ENCODE measurements around the gene ZNF865.

The ZNF865 gene

DNA sequence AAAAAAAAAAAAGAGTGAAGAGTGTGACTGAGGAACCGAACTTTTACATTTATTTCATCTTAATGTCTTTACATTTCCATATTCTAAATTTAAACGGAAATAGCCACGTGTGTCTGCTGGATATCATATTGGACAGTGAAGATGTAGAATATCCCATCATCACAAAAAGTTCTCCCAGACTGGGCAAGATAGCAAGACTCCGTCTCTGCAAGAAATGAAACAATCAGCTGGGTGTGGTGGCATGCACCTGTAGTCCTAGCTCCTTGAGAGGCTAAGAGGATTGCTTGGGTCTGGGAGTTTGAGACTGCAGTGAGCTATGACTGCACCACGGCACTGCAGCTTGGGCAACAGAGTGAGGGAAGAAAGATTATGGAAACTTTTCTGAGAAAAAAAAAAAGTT lies 28.7 kb upstream of the ZNF865 start:
- peaks cover 32% of the 10 kb centered on the region for H3K4me1 Mint-ChIP-seq
- peak overlapping the region; percentile 88 for H3K27ac Mint-ChIP-seq
- H3K27me3 Mint-ChIP-seq (ENCODE audit: low read depth, poor library complexity) = peaks cover 7% of the 10 kb centered on the region
- TF ChIP-seq, protein P1, sequence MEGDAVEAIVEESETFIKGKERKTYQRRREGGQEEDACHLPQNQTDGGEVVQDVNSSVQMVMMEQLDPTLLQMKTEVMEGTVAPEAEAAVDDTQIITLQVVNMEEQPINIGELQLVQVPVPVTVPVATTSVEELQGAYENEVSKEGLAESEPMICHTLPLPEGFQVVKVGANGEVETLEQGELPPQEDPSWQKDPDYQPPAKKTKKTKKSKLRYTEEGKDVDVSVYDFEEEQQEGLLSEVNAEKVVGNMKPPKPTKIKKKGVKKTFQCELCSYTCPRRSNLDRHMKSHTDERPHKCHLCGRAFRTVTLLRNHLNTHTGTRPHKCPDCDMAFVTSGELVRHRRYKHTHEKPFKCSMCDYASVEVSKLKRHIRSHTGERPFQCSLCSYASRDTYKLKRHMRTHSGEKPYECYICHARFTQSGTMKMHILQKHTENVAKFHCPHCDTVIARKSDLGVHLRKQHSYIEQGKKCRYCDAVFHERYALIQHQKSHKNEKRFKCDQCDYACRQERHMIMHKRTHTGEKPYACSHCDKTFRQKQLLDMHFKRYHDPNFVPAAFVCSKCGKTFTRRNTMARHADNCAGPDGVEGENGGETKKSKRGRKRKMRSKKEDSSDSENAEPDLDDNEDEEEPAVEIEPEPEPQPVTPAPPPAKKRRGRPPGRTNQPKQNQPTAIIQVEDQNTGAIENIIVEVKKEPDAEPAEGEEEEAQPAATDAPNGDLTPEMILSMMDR (IDR thresholded peaks at IDR 0.05) = no peak
- peaks cover 29% of the 10 kb centered on the region for H3K36me3 Mint-ChIP-seq (ENCODE audit: low read depth)
- DNase-seq = no peak
- no peaks in the 10 kb centered on the region for H3K9me3 Mint-ChIP-seq
- H3K4me3 Mint-ChIP-seq = peak overlapping the region; percentile 76

DNA sequence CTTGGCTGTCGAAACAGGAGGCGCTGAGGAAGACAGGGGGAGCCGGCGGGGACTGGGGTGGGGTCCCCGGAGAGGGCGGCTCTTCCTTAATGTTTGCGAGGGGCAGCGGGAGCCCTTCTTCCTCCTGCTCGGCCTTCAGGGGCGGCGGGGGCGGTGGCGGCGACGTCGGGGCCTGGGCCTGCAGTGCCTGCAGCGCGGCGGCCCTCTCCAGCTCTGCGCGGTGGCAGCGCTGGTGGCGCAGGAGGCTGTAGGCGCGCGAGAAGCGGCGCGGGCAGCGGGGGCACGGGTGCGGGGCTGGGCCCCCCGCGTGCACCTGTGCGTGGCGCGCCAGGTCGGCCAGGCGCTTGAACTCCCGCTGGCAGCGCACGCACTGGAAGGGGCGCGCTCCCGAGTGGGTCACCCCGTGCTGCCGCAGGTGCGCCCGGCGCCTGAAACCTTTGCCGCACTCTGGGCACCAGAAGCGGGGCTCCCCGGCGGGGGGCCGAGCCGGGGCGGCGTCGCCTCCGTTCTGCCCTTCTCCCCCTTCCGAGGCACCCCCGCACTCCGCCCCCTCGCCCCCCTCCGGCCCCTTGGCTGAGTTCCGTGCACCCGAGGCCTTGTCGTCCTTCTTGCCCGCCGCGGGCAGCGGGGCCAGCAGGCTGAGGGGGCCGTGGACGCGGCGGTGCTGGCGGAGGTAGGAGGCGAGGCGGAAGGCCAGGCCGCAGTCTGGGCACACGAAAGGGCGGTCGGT lies 27.3 kb upstream of the ZNF865 start:
- Mint-ChIP-seq H3K36me3 (ENCODE audit: low read depth) (peaks cover 29% of the 10 kb centered on the region), H3K27me3 (ENCODE audit: low read depth, poor library complexity) (no peaks in the 10 kb centered on the region), H3K4me3 (no peak overlapping the region), H3K9me3 (no peaks in the 10 kb centered on the region), H3K27ac (no peak overlapping the region), H3K4me1 (peaks cover 30% of the 10 kb centered on the region)
- TF ChIP-seq, protein P1 (IDR thresholded peaks at IDR 0.05) = no peak
- no peak for DNase-seq

DNA sequence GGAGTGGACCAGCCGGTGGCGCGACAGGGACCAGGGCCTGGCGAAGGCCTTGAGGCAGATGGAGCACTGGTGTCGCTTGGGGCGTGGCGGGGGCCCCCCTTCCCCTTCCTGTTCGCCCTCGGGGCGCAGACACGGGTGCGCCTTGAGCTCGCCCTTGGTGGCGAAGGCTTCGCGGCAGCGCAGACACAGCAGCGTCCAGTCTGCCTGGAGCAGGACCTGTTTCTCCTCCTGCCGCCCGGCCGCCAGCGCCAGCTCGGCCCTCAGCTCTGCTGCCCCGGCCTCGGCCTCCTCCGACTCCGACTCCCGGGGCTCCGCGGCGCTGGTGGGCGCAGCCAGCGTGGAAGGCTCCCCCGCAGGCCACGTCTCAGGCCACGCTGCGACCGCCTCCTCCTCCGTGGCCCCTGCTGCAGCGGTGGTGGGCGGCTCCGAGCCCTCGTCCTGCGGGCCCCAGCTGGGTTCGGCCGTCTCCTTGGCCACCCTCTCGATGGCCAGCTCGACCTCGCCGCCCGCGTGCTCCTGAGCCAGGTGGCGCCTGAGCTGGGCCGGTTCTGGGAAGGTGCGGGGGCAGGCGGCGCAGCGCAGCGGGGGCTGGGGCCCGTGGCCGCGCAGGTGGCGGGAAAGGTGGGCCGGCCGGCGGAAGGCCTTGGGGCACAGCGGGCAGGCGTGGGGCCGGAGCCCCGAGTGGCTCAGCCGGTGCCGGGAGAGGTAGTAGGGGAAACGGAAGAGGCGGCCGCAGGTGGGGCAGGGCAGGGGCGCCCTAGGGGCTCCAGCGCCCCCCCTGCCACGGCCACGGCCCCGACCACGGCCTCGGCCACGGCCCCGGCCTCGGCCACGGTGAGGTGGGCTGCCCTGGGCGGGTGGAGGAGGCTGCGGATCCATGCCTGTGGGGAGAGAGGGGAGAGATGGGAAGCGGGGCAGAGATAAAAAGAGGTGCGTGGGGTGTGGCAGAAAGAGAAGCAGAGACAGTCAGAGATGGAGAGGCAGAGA lies 26.4 kb upstream of the ZNF865 start:
- TF ChIP-seq, protein P1 (IDR thresholded peaks at IDR 0.05) = no peak
- H3K27me3 Mint-ChIP-seq (ENCODE audit: low read depth, poor library complexity) = no peaks in the 10 kb centered on the region
- peaks cover 30% of the 10 kb centered on the region for H3K4me1 Mint-ChIP-seq
- H3K36me3 Mint-ChIP-seq (ENCODE audit: low read depth) = peaks cover 29% of the 10 kb centered on the region
- no peak for DNase-seq
- peak overlapping the region; percentile 95 for H3K4me3 Mint-ChIP-seq
- peak overlapping the region; percentile 83 for H3K27ac Mint-ChIP-seq
- H3K9me3 Mint-ChIP-seq = no peaks in the 10 kb centered on the region

DNA sequence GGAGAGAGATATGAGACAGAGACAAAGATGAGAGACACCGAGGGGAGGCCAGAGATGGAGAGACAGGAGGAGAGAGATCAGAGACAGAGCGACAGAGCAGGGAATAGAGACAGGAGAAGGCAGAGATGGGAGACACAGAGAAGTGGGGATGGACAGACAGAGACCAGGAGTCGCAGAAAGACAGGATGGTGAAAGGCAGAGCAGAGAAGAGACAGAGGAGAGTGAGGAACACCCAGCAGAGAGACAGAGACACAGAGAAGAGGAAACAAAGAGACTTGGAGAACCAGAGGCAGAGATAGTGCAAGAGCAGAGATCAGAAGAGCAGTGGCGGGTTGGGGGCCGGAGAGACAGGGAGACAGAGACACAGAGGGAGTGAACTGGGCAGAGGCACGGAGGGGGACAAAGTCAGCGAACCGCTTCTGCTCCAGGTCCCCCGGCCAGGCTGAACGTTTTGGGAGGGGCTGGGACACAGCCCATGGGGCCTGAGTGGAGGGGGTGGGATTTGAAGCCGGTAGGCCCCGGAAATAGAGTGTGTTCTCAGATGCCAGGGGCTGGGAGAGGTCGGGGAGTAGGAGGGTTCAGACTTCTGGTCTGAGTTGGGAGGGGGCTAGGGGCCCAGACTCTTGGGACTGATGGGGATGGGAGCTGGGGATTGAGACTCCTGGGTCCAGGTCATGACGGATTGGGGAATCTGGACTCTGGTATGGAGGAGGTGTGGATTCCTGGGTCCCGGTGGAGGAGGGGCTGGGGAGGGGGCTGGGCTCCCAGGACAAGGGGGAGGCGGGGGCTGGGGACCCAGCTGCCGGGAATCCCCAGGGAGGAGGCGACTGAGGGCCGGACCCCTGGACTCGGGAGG lies 25.5 kb upstream of the ZNF865 start:
- Mint-ChIP-seq H3K36me3 (ENCODE audit: low read depth) (peaks cover 27% of the 10 kb centered on the region), H3K9me3 (no peaks in the 10 kb centered on the region), H3K4me1 (peaks cover 37% of the 10 kb centered on the region), H3K4me3 (peak overlapping the region; percentile 95), H3K27me3 (ENCODE audit: low read depth, poor library complexity) (no peaks in the 10 kb centered on the region), H3K27ac (peak overlapping the region; percentile 83)
- TF ChIP-seq, protein P1 (IDR thresholded peaks at IDR 0.05) = no peak
- peak; percentile 56 for DNase-seq

DNA sequence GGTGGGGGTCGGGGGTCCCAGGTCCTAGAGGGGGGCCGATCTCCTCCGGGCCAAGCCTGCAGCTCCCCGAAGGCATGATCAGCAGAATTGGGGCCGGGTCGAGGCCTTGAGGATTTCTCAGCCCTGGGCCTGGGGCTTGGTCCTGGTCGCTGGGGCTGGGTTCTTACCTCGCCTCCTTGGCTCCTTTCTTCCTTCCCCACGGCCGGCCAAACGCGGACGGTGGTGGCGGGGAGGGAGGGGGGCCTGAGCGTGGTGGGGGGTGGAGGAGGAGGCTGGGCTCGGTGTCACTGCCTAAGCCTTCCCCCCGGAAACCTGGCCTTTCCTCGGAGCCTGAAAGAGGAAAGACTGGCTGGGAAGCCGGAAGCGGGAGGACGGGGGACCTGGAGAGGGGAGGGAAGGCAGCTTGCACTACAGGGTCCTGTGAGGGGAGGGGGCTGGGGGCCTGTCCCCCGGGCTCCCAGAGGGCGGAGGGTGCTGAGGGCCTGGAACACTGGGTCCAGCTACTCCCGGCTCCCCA lies 24.8 kb upstream of the ZNF865 start, which contains the start of gene ZNF579:
ZNF579 (minus strand) TSS at position 221 of the 517 bp plus-strand sequence. CDS start 1,209 bp downstream, outside the sequence.
- H3K4me3 Mint-ChIP-seq = peak within 1 kb of the TSS; percentile 95
- H3K36me3 Mint-ChIP-seq (ENCODE audit: low read depth) = peaks cover 20% of the 10 kb centered on the region
- no peaks in the 10 kb centered on the region for H3K27me3 Mint-ChIP-seq (ENCODE audit: low read depth, poor library complexity)
- TF ChIP-seq, protein P1 (IDR thresholded peaks at IDR 0.05) = no peak
- H3K27ac Mint-ChIP-seq = peak within 1 kb of the TSS; percentile 83
- peaks cover 44% of the 10 kb centered on the region for H3K4me1 Mint-ChIP-seq
- H3K9me3 Mint-ChIP-seq = no peaks in the 10 kb centered on the region
- DNase-seq = peak; percentile 82

Data from nephron progenitor cell (in vitro differentiated cells).